Measurements from ENCODE around the gene CEP41.

DNA sequence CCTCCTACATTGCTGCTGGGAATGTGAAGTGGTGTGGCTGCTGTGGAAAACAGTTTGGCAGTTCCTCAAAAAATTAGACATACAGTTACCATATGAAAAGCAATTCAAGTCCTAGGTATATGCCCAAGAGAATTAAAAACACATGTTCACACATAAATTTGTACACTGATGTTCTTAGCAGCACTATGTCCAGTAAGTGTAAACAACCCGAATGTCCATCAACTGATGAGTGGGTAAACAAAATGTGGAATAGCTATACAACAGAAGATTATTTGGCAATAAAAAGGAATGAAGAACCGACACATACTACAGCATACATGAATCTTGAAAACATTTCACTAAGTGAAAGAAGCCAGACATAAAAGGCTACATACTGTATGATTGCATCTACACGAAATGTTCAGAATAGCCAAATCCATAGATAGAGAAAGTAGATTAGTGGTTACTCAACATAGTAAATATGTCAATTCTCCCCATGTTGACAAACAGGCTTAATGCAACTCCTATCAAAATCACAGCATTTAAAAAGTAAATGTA is 17.2 kb downstream of the CEP41 start:
- TF ChIP-seq, protein P1, sequence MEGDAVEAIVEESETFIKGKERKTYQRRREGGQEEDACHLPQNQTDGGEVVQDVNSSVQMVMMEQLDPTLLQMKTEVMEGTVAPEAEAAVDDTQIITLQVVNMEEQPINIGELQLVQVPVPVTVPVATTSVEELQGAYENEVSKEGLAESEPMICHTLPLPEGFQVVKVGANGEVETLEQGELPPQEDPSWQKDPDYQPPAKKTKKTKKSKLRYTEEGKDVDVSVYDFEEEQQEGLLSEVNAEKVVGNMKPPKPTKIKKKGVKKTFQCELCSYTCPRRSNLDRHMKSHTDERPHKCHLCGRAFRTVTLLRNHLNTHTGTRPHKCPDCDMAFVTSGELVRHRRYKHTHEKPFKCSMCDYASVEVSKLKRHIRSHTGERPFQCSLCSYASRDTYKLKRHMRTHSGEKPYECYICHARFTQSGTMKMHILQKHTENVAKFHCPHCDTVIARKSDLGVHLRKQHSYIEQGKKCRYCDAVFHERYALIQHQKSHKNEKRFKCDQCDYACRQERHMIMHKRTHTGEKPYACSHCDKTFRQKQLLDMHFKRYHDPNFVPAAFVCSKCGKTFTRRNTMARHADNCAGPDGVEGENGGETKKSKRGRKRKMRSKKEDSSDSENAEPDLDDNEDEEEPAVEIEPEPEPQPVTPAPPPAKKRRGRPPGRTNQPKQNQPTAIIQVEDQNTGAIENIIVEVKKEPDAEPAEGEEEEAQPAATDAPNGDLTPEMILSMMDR (IDR thresholded peaks at IDR 0.05 in 2 of 3, conservative IDR thresholded peaks at IDR 0.05 in 1 of 3; ENCODE audit: control insufficient read depth in 2 of 3, extremely low read depth in 1 of 3, insufficient read depth in 1 of 3, low read depth in 3 of 3, low read length in 3 of 3): no peak
- TF ChIP-seq FOS (IDR thresholded peaks at IDR 0.05; ENCODE audit: borderline replicate concordance, extremely low read depth, insufficient read length) (no peak), SUZ12 (IDR thresholded peaks at IDR 0.05; ENCODE audit: unreplicated experiment) (no peak), SIN3A (IDR thresholded peaks at IDR 0.05; ENCODE audit: low read depth, low read length) (no peak), NFYA (IDR thresholded peaks at IDR 0.05; ENCODE audit: borderline replicate concordance, low read depth, low read length) (no peak), EZH2 (IDR thresholded peaks at IDR 0.05; ENCODE audit: borderline replicate concordance, control insufficient read depth, low read depth, low read length) (no peak), RFX5 (IDR thresholded peaks at IDR 0.05; ENCODE audit: low read depth, low read length) (no peak), ZSCAN29 (IDR thresholded peaks at IDR 0.05) (no peak), MYC (IDR thresholded peaks at IDR 0.05; ENCODE audit: insufficient read depth, insufficient read length, insufficient replicate concordance, low read length, severe bottlenecking) (no peak), POLR2A (IDR thresholded peaks at IDR 0.05; ENCODE audit: low read depth, low read length) (no peak)
- TF ChIP-seq, protein P2, sequence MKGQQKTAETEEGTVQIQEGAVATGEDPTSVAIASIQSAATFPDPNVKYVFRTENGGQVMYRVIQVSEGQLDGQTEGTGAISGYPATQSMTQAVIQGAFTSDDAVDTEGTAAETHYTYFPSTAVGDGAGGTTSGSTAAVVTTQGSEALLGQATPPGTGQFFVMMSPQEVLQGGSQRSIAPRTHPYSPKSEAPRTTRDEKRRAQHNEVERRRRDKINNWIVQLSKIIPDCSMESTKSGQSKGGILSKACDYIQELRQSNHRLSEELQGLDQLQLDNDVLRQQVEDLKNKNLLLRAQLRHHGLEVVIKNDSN (IDR thresholded peaks at IDR 0.05; ENCODE audit: borderline replicate concordance, extremely low read length, insufficient read depth, low read depth, low read length): no peak
- TF ChIP-seq, protein P3, sequence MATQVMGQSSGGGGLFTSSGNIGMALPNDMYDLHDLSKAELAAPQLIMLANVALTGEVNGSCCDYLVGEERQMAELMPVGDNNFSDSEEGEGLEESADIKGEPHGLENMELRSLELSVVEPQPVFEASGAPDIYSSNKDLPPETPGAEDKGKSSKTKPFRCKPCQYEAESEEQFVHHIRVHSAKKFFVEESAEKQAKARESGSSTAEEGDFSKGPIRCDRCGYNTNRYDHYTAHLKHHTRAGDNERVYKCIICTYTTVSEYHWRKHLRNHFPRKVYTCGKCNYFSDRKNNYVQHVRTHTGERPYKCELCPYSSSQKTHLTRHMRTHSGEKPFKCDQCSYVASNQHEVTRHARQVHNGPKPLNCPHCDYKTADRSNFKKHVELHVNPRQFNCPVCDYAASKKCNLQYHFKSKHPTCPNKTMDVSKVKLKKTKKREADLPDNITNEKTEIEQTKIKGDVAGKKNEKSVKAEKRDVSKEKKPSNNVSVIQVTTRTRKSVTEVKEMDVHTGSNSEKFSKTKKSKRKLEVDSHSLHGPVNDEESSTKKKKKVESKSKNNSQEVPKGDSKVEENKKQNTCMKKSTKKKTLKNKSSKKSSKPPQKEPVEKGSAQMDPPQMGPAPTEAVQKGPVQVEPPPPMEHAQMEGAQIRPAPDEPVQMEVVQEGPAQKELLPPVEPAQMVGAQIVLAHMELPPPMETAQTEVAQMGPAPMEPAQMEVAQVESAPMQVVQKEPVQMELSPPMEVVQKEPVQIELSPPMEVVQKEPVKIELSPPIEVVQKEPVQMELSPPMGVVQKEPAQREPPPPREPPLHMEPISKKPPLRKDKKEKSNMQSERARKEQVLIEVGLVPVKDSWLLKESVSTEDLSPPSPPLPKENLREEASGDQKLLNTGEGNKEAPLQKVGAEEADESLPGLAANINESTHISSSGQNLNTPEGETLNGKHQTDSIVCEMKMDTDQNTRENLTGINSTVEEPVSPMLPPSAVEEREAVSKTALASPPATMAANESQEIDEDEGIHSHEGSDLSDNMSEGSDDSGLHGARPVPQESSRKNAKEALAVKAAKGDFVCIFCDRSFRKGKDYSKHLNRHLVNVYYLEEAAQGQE (IDR thresholded peaks at IDR 0.05; ENCODE audit: low read depth, low read length): no peak
- TF ChIP-seq, protein P4, sequence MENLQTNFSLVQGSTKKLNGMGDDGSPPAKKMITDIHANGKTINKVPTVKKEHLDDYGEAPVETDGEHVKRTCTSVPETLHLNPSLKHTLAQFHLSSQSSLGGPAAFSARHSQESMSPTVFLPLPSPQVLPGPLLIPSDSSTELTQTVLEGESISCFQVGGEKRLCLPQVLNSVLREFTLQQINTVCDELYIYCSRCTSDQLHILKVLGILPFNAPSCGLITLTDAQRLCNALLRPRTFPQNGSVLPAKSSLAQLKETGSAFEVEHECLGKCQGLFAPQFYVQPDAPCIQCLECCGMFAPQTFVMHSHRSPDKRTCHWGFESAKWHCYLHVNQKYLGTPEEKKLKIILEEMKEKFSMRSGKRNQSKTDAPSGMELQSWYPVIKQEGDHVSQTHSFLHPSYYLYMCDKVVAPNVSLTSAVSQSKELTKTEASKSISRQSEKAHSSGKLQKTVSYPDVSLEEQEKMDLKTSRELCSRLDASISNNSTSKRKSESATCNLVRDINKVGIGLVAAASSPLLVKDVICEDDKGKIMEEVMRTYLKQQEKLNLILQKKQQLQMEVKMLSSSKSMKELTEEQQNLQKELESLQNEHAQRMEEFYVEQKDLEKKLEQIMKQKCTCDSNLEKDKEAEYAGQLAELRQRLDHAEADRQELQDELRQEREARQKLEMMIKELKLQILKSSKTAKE (IDR thresholded peaks at IDR 0.05; ENCODE audit: low read depth, poor library complexity, severe bottlenecking): no peak
- TF ChIP-seq, protein P5, sequence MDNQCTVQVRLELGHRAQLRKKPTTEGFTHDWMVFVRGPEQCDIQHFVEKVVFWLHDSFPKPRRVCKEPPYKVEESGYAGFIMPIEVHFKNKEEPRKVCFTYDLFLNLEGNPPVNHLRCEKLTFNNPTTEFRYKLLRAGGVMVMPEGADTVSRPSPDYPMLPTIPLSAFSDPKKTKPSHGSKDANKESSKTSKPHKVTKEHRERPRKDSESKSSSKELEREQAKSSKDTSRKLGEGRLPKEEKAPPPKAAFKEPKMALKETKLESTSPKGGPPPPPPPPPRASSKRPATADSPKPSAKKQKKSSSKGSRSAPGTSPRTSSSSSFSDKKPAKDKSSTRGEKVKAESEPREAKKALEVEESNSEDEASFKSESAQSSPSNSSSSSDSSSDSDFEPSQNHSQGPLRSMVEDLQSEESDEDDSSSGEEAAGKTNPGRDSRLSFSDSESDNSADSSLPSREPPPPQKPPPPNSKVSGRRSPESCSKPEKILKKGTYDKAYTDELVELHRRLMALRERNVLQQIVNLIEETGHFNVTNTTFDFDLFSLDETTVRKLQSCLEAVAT (IDR thresholded peaks at IDR 0.05): no peak

Data from GM12878 (cell line).